ENCODE measurements around the gene STX7.

GRCh38 chr6:132413499-132413802, 99.5 kb downstream of the STX7 start:
- TF ChIP-seq CTCF (IDR thresholded peaks at IDR 0.05) (no peak), POLR2A (IDR thresholded peaks at IDR 0.05) (no peak)

All from thyroid gland (tissue), 4 donors.